SK-N-SH treated with all-trans-retinoic acid at 6 μM for 48 hours (cell line): ENCODE data around the gene CLEC4D.

Experiments used
- ATAC-seq: fragments of 200-7000 bp; cut with Tn5 transposase; 3 replicates; pipeline ENCODE4 v1.9.1; 2020; ENCODE audit warnings: mild to moderate bottlenecking, moderate library complexity
- ARNTL ChIP-seq: fragments of 450-650 bp; formaldehyde crosslinking; IDR thresholded peaks from 2 replicates; pipeline ENCODE4 v1.5.0; 2020; ENCODE audit warnings: low read depth, mild to moderate bottlenecking, moderate library complexity, borderline replicate concordance
- BACH2 ChIP-seq: fragments of 250-450 bp; sonication (Bioruptor Pico); IDR thresholded peaks from 2 replicates; pipeline ENCODE4 v1.9.0; 2021; ENCODE audit warnings: mild to moderate bottlenecking, borderline replicate concordance
- ESRRG ChIP-seq: fragments of 250-450 bp; sonication (Bioruptor Pico); IDR thresholded peaks from 2 replicates; pipeline ENCODE4 v1.6.1; 2021; ENCODE audit warnings: mild to moderate bottlenecking
- GLIS3 ChIP-seq: fragments of 250-450 bp; sonication (Bioruptor Pico); IDR thresholded peaks from 2 replicates; pipeline ENCODE4 v1.5.0; 2020; ENCODE audit warnings: mild to moderate bottlenecking, moderate library complexity
- ISL1 ChIP-seq: fragments of 250-450 bp; sonication (Bioruptor Pico); IDR thresholded peaks from 2 replicates; pipeline ENCODE4 v2.1.2; 2022; ENCODE audit warnings: mild to moderate bottlenecking, moderate library complexity
- PPARA ChIP-seq: fragments of 250-450 bp; sonication (Bioruptor Pico); IDR thresholded peaks from 2 replicates; pipeline ENCODE4 v1.5.0; 2020; ENCODE audit warnings: mild to moderate bottlenecking, borderline replicate concordance
- RARB ChIP-seq: fragments of 250-450 bp; sonication (Bioruptor Pico); IDR thresholded peaks from 2 replicates; pipeline ENCODE4 v1.8.0; 2021; ENCODE audit warnings: mild to moderate bottlenecking, moderate library complexity
- SNAI2 ChIP-seq: fragments of 250-450 bp; sonication (Bioruptor Pico); IDR thresholded peaks from 2 replicates; pipeline ENCODE4 v1.5.0; 2020; ENCODE audit warnings: mild to moderate bottlenecking, moderate library complexity
- TCF4 ChIP-seq: fragments of 250-450 bp; sonication (Bioruptor Pico); IDR thresholded peaks from 2 replicates; pipeline ENCODE4 v1.8.0; 2021; ENCODE audit warnings: mild to moderate bottlenecking, moderate library complexity, borderline replicate concordance
- TOX ChIP-seq: fragments of 250-450 bp; sonication (Bioruptor Pico); IDR thresholded peaks from 2 replicates; pipeline ENCODE4 v1.8.0; 2021; ENCODE audit warnings: mild to moderate bottlenecking, moderate library complexity, borderline replicate concordance
- ZC3H10 ChIP-seq: fragments of 250-450 bp; sonication (Bioruptor Pico); IDR thresholded peaks from 2 replicates; pipeline ENCODE4 v1.5.1; 2021; ENCODE audit warnings: mild to moderate bottlenecking, moderate library complexity
- ZFP3 ChIP-seq: fragments of 250-450 bp; sonication (Bioruptor Pico); IDR thresholded peaks from 2 replicates; pipeline ENCODE4 v1.5.0; 2020; ENCODE audit warnings: mild to moderate bottlenecking, moderate library complexity
- ZFP30 ChIP-seq: fragments of 450-650 bp; formaldehyde crosslinking; IDR thresholded peaks from 2 replicates; pipeline ENCODE4 v1.5.0; 2022; ENCODE audit warnings: mild to moderate bottlenecking, moderate library complexity
- ZNF70 ChIP-seq: fragments of 450-650 bp; formaldehyde crosslinking; IDR thresholded peaks from 2 replicates; pipeline ENCODE4 v1.5.0; 2020; ENCODE audit warnings: mild to moderate bottlenecking, moderate library complexity
- ZNF8 ChIP-seq: fragments of 450-650 bp; formaldehyde crosslinking; IDR thresholded peaks from 2 replicates; pipeline ENCODE4 v1.5.0; 2020; ENCODE audit warnings: mild to moderate bottlenecking, moderate library complexity
- TF ChIP-seq, protein P1 (sequence below): fragments of 250-450 bp; sonication (Bioruptor Pico); IDR thresholded peaks from 2 replicates; pipeline ENCODE4 v1.8.0; 2021; ENCODE audit warnings: low read depth, mild to moderate bottlenecking, moderate library complexity, borderline replicate concordance
- TF ChIP-seq, protein P2 (sequence below): fragments of 250-450 bp; sonication (Bioruptor Pico); IDR thresholded peaks from 2 replicates; pipeline ENCODE4 v1.5.1; 2021; ENCODE audit warnings: mild to moderate bottlenecking, moderate library complexity
- TF ChIP-seq, protein P3 (sequence below): fragments of 250-450 bp; sonication (Bioruptor Pico); IDR thresholded peaks from 2 replicates; pipeline ENCODE4 v1.8.0; 2020; ENCODE audit warnings: mild to moderate bottlenecking, moderate library complexity, borderline replicate concordance
- TF ChIP-seq, protein P4 (sequence below): fragments of 250-450 bp; sonication (Bioruptor Pico); IDR thresholded peaks from 2 replicates; pipeline ENCODE4 v1.5.1; 2020; ENCODE audit warnings: low read depth, mild to moderate bottlenecking, moderate library complexity

CLEC4D gene

DNA sequence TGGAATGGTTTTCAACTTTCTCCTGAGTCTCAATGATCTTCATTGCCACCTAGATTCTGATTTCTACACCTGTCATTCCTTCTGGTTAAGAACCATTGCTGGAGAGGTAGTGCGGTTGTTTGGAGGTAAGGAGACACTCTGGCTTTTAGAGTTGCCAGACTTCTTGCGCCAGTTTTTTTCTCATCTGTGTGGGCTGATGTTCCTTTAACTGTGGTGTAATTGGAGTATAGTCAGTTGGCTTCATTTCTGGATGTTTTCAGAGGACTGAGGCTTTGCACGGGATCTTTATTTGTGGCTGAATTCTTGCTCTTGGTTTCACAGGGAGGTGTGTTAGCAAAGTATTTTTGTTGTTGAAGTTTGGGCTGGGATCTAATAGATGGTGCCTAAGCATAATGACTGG, 5.7 kb upstream of the CLEC4D start:
- TF ChIP-seq, protein P1, sequence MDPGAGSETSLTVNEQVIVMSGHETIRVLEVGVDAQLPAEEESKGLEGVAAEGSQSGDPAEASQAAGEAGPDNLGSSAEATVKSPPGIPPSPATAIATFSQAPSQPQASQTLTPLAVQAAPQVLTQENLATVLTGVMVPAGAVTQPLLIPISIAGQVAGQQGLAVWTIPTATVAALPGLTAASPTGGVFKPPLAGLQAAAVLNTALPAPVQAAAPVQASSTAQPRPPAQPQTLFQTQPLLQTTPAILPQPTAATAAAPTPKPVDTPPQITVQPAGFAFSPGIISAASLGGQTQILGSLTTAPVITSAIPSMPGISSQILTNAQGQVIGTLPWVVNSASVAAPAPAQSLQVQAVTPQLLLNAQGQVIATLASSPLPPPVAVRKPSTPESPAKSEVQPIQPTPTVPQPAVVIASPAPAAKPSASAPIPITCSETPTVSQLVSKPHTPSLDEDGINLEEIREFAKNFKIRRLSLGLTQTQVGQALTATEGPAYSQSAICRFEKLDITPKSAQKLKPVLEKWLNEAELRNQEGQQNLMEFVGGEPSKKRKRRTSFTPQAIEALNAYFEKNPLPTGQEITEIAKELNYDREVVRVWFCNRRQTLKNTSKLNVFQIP (CRISPR knock-in tag), result no peak
- TF ChIP-seq GLIS3 (CRISPR knock-in tag) (no peak), ZFP3 (no peak), ZNF8 (CRISPR knock-in tag) (no peak), ZNF70 (no peak), ARNTL (CRISPR knock-in tag) (no peak), ISL1 (CRISPR knock-in tag) (no peak)
- ATAC-seq, result no peak

DNA sequence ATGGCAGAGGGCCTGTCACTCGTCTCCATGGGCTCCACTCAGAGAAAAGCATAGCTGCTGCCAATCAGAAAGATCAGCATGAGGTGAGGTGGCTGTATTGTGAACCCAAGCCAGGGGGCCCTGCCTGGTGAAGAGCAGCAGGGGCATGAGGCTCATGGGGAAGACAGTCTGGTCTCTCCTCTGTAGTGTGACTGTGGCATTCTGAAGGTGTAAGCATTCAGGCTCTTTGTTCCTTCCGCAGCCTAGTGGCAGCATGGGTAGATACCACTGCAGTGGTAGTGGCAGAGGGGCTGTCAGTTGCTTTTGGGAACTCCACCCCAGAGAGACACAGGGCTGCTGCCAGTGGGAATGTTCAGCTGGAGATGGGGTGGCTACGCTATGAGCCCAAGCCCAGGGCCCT, 5.1 kb upstream of the CLEC4D start:
- TF ChIP-seq, protein P2, sequence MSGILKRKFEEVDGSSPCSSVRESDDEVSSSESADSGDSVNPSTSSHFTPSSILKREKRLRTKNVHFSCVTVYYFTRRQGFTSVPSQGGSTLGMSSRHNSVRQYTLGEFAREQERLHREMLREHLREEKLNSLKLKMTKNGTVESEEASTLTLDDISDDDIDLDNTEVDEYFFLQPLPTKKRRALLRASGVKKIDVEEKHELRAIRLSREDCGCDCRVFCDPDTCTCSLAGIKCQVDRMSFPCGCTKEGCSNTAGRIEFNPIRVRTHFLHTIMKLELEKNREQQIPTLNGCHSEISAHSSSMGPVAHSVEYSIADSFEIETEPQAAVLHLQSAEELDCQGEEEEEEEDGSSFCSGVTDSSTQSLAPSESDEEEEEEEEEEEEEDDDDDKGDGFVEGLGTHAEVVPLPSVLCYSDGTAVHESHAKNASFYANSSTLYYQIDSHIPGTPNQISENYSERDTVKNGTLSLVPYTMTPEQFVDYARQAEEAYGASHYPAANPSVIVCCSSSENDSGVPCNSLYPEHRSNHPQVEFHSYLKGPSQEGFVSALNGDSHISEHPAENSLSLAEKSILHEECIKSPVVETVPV (CRISPR knock-in tag), result no peak
- TF ChIP-seq ZNF70 (no peak), ZNF8 (CRISPR knock-in tag) (no peak), RARB (no peak), BACH2 (CRISPR knock-in tag) (no peak), ISL1 (CRISPR knock-in tag) (no peak), ZC3H10 (CRISPR knock-in tag) (no peak), TCF4 (CRISPR knock-in tag) (no peak), ESRRG (no peak), ZFP3 (no peak)
- TF ChIP-seq, protein P3, sequence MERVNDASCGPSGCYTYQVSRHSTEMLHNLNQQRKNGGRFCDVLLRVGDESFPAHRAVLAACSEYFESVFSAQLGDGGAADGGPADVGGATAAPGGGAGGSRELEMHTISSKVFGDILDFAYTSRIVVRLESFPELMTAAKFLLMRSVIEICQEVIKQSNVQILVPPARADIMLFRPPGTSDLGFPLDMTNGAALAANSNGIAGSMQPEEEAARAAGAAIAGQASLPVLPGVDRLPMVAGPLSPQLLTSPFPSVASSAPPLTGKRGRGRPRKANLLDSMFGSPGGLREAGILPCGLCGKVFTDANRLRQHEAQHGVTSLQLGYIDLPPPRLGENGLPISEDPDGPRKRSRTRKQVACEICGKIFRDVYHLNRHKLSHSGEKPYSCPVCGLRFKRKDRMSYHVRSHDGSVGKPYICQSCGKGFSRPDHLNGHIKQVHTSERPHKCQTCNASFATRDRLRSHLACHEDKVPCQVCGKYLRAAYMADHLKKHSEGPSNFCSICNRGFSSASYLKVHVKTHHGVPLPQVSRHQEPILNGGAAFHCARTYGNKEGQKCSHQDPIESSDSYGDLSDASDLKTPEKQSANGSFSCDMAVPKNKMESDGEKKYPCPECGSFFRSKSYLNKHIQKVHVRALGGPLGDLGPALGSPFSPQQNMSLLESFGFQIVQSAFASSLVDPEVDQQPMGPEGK, result no peak
- ATAC-seq, result no peak

DNA sequence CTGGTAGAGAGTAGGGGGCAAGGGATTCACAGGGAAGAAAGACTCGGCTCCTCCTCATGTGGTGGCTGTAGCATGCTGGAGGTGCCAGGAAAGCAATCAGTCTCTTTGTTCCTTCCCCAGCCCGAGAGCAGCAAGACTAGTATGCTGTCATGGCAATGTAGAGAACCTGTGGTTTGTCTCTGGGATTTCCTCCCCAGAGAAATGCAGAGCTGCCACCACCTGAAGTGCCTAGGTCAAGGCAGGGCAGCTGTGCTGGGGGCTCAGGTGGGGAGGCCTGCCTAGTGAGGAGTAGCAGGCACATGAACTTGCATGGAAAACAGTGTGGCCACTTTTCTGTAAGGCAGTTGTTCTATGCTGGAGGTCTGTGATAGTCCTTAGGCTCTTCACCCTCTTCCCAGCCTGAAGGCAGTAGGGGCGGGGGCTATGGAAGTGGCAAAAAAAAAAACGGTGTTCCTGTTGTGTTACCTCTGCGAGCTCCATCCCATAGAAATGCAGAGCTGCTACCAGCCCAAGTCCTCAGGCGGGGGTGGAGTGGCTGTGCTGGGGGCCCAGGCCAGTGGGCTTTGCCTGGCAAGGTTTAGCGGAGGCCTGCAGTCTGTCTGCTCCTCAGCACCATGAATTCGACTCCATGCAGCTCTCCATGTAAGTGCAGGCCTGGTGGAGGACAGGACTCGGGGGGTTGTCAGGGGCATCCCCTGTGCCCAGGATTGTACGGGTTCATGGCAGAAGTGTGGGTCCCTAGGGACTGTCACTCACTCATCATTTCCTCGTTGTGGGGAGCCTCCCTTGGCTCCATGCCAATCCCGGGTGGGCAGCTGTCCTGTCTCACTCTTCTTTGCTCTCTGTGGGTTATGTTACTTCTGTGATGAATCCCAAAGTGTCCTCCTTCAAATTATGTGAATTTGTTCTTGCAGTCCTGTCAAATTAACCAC, 4.1 kb upstream of the CLEC4D start:
- TF ChIP-seq PPARA (CRISPR knock-in tag) (no peak), SNAI2 (CRISPR knock-in tag) (no peak), TOX (CRISPR knock-in tag) (no peak), ZFP30 (CRISPR knock-in tag) (no peak), RARB (no peak), ISL1 (CRISPR knock-in tag) (no peak), TCF4 (CRISPR knock-in tag) (no peak), ZFP3 (no peak)
- TF ChIP-seq, protein P4, sequence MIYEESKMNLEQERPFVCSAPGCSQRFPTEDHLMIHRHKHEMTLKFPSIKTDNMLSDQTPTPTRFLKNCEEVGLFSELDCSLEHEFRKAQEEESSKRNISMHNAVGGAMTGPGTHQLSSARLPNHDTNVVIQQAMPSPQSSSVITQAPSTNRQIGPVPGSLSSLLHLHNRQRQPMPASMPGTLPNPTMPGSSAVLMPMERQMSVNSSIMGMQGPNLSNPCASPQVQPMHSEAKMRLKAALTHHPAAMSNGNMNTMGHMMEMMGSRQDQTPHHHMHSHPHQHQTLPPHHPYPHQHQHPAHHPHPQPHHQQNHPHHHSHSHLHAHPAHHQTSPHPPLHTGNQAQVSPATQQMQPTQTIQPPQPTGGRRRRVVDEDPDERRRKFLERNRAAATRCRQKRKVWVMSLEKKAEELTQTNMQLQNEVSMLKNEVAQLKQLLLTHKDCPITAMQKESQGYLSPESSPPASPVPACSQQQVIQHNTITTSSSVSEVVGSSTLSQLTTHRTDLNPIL (CRISPR knock-in tag), result no peak
- TF ChIP-seq, protein P3, result no peak
- TF ChIP-seq, protein P1 (CRISPR knock-in tag), result no peak
- no peak for ATAC-seq
